ENCODE data around the gene MARCO.

Gene MARCO

GRCh38 chr2:118942031-118942430, at the start of gene MARCO:
Gene MARCO (plus strand): TSS chr2:118942194. CDS start chr2:118942301, 107 bp downstream.
- DNase-seq, result no peak

- DNase-seq, result no peak
Measured at GRCh38 chr2:118893100-118893499, 48.9 kb upstream of the MARCO start.

- no peak for DNase-seq
Measured at GRCh38 chr2:118902266-118903028, 39.5 kb upstream of the MARCO start.

GRCh38 chr2:118903029-118903351, 39.0 kb upstream of the MARCO start:
- no peak for DNase-seq

- DNase-seq, result no peak
Measured at GRCh38 chr2:118903551-118904479, 38.2 kb upstream of the MARCO start.

- DNase-seq, result no peak
Measured at GRCh38 chr2:118905206-118905605, 36.8 kb upstream of the MARCO start.

- no peak for DNase-seq
Measured at GRCh38 chr2:118906186-118906585, 35.8 kb upstream of the MARCO start.

- no peak for DNase-seq
Measured at GRCh38 chr2:118907759-118908158, 34.2 kb upstream of the MARCO start.

- DNase-seq, result no peak
Measured at GRCh38 chr2:118909191-118909590, 32.8 kb upstream of the MARCO start.

GRCh38 chr2:118911166-118911856, 30.7 kb upstream of the MARCO start:
- DNase-seq, result no peak

- no peak for DNase-seq
Measured at GRCh38 chr2:118911936-118912335, 30.1 kb upstream of the MARCO start.

- no peak for DNase-seq
Measured at GRCh38 chr2:118913131-118913802, 28.7 kb upstream of the MARCO start.

- no peak for DNase-seq
Measured at GRCh38 chr2:118913803-118914645, 28.0 kb upstream of the MARCO start.

GRCh38 chr2:118914721-118915453, 27.1 kb upstream of the MARCO start:
- DNase-seq, result no peak

GRCh38 chr2:118918017-118918416, 24.0 kb upstream of the MARCO start:
- no peak for DNase-seq

- no peak for DNase-seq
Measured at GRCh38 chr2:118921646-118922045, 20.3 kb upstream of the MARCO start.

GRCh38 chr2:118922254-118922653, 19.7 kb upstream of the MARCO start:
- DNase-seq, result no peak

GRCh38 chr2:118923371-118923770, 18.6 kb upstream of the MARCO start:
- no peak for DNase-seq

GRCh38 chr2:118925476-118925875, 16.5 kb upstream of the MARCO start:
- DNase-seq, result no peak

GRCh38 chr2:118925981-118926380, 16.0 kb upstream of the MARCO start:
- no peak for DNase-seq

GRCh38 chr2:118929059-118929458, 12.9 kb upstream of the MARCO start:
- no peak for DNase-seq

Data from hippocampal formation (tissue), 2 donors.